Esophagus muscularis mucosa (tissue), 3 donors: Measurements from ENCODE around the gene MARK3.

Experiments
- CTCF ChIP-seq, 3 experiments: fragments of 200-600 bp in 2 of 3; fragments of 450-650 bp in 1 of 3; sonication (generic) in 2 of 3; IDR thresholded peaks; one replicate each; pipeline ENCODE4 v1.5.1; 2017 to 2019; ENCODE audit warnings: antibody characterized with exemption in 3 of 3, mild to moderate bottlenecking in 2 of 3, moderate library complexity in 1 of 3
- EP300 ChIP-seq: sonication (generic); formaldehyde crosslinking; IDR thresholded peaks from one replicate; pipeline ENCODE4 v1.6.1; 2017; ENCODE audit warnings: antibody characterized with exemption

GRCh38 chr14:103508521-103509329 lies 123.5 kb downstream of the MARK3 start:
- TF ChIP-seq CTCF (IDR thresholded peaks at IDR 0.05) (no peak), EP300 (no peak)
